Subcutaneous adipose tissue (tissue), 4 donors: ENCODE measurements around the gene FGGY. TPM values are rescaled to one million over a fixed set of nuclear protein-coding genes. Genes with fewer than 3 reads are reported as not detected.

Experiments
- total RNA-seq, 4 donors: library from RNA; depleted of rRNA; stranded (reverse); fragments of >200 nt; gene quantifications; one replicate each; pipeline ENCODE4 v1.1.0, GENCODE V29; 2016
- TF ChIP-seq, protein P1 (sequence below): fragments of 450-650 bp; IDR thresholded peaks from one replicate; pipeline ENCODE4 v1.5.1; 2016; ENCODE audit warnings: low read depth, mild to moderate bottlenecking, control low read depth, antibody characterized with exemption, moderate library complexity

The FGGY gene
- total RNA-seq, 4 donors from 2014 or later, result 7.8 to 19.2 (median 12.5) TPM

DNA sequence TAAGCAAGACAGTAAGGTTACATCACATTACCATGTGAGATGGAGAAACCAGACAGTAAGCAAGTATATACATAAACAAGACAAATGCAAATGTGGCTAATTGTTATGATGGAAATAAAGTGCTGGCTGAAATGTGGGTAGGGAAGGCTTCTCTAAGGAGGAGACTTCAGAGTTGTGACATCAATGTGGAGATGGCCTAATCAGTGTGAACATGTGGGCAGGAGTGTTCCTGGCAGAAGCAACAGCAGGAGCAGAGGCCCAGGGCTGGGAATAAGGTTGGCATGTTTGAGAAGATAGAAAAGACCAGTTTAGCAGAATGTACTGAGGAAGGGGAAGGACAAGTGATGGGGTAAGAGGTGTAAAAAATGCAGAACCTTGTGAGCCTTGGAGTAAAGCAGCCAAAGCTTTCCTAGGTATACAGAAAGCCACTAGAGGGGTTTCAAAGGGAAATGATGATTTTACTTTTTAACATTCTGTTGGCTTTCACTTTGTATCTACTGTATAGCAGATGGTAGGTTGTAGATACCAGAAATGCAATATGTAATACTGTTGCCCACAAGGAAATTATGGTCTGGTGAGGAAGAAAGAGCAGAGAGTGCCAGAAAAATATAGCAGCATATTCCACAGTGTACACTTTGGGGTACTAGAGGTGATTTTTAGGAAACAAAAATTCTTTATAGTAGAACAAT lies 197.4 kb downstream of the FGGY start:
- TF ChIP-seq, protein P1, sequence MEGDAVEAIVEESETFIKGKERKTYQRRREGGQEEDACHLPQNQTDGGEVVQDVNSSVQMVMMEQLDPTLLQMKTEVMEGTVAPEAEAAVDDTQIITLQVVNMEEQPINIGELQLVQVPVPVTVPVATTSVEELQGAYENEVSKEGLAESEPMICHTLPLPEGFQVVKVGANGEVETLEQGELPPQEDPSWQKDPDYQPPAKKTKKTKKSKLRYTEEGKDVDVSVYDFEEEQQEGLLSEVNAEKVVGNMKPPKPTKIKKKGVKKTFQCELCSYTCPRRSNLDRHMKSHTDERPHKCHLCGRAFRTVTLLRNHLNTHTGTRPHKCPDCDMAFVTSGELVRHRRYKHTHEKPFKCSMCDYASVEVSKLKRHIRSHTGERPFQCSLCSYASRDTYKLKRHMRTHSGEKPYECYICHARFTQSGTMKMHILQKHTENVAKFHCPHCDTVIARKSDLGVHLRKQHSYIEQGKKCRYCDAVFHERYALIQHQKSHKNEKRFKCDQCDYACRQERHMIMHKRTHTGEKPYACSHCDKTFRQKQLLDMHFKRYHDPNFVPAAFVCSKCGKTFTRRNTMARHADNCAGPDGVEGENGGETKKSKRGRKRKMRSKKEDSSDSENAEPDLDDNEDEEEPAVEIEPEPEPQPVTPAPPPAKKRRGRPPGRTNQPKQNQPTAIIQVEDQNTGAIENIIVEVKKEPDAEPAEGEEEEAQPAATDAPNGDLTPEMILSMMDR, result no peak

DNA sequence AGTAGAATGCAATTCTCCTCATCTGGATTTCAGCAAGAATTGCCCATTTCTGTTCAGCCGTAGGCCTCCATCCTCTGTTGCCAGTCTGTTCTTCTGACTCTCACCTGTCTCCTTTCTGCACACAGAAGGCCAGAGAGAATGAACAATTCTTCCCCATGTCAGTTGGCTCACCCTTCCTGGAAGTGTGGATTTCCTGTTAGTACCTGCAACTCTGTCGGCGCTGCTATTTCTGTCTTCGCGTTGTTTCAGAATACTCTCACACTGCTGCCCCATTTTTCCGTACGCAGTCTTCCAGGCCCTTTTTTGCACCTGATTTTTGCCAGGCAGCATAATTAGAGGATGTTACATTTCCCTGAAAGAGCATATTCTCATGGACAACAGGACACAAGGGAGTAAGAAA lies 200.7 kb downstream of the FGGY start:
- TF ChIP-seq, protein P1, result no peak

DNA sequence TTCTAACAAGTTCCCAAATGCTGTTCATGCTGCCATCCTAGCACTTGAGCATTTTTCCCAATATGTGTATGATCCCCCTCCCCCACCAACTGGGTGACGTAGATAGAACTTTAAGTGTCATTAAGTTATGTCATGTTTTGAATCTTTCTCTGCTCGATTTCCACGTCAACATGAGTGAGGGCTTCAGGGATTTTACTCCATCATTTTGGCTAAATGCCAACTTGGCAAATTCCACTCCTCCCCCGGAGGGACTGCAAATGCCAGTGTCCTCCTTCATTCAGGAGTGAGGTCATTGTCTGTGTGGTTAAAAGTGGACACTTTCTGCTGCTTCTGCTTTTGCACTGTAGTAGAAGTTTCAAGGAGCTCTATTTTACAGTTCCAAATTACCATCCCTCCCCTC lies 201.7 kb downstream of the FGGY start:
- TF ChIP-seq, protein P1, result no peak

DNA sequence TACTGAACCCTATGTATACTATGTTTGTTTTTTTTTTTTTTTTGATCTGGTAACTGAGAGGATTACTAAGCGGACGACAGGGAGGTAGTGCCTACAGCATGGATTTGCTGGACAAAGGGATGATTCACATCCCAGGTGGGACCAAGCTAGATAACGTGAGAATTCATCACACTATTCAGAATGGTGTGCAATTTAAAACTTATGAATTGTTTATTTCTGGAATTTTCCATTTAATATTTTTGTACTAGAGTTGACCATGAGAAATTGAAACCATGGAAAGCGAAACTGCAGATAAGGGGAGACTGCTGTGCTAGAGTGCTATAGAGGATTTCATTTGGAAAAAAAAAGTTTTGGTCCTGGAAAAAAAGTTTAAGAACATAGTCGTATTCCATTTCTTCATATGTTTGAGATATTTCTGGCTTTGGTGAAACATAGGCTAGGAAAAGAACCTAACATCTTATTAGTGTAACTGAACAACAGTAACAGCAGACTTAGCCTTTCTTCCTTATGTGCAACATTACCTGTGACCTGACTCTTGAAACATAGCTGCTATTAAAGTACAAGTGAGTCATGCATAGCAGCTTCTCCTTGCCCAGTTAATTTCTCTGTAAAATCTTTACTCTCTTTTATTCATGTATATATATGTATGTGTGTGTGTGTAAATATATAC lies 202.5 kb downstream of the FGGY start:
- TF ChIP-seq, protein P1, result no peak

DNA sequence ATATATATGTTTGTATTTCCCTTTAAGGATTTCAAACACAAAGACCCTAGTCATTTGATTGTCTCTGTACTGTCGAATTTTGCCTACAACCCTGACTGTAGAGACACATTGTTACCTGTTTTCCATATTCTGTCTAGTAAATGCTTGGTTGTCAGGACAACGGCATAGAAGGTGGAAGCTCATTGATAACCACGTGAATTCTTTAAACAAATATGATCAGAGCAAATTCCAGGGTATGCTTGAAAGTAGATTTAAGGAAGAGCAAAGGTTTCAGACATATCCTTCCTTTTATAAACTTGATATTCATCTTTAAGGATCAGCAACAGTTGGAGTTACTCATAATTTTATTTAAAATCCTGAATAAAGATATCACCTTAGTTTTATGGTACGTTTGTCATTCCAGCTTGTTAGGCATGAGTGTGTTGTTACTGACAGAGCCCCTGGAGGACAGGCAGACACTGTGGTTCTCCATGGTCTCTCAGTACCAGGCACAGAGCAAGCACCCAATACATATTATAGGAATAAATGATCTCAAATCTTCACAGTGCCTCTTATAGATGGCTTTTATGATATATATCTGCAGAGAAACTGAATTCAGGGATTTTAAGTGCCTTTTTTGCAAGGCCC lies 203.2 kb downstream of the FGGY start:
- TF ChIP-seq, protein P1, result no peak

DNA sequence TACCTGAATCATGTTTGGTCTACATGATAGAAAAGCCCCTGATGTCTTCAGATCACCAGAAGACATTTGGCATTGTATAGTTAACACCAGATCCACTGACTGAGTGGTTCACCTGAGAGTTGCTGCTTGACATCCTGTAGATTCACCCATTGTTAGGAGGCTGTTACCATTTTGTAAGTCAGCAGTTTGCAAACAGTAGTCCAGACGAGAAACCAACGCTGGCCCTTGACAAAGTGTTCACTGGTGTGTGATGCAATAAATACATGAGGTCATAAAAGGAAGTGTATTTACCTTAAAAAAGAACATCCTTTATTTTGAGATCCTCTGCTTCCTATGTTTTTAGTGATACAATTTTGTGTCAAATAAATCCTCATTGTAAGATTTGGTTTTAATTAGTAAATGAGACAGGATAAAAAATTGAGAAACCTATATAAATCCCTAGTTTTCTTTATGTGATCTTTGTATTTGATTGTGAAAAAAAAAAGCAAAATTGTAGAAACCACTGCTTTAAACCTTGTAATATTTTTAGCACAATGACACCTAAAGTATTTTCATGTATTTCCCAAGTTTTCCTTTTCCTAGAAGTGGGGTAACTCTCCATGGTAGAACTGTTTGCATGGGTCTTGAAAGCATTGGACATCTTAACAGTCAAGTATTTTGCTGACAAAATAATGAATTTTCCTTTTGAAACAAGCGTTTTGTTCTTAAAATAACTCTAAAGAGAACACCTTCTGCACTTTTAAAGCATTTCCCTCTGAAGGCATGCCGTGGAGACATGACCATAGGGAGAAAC lies 204.3 kb downstream of the FGGY start:
- TF ChIP-seq, protein P1, result no peak
